ENCODE results near the gene DLGAP4. TPM values are rescaled to one million over a fixed set of nuclear protein-coding genes. Genes with fewer than 3 reads are reported as not detected.
A peak's percentile ranks its signal among the peaks of the same experiment; 100 is the strongest.

The DLGAP4 gene
- total RNA-seq, 1 experiment from 2014 or later: 59.9 TPM

DNA sequence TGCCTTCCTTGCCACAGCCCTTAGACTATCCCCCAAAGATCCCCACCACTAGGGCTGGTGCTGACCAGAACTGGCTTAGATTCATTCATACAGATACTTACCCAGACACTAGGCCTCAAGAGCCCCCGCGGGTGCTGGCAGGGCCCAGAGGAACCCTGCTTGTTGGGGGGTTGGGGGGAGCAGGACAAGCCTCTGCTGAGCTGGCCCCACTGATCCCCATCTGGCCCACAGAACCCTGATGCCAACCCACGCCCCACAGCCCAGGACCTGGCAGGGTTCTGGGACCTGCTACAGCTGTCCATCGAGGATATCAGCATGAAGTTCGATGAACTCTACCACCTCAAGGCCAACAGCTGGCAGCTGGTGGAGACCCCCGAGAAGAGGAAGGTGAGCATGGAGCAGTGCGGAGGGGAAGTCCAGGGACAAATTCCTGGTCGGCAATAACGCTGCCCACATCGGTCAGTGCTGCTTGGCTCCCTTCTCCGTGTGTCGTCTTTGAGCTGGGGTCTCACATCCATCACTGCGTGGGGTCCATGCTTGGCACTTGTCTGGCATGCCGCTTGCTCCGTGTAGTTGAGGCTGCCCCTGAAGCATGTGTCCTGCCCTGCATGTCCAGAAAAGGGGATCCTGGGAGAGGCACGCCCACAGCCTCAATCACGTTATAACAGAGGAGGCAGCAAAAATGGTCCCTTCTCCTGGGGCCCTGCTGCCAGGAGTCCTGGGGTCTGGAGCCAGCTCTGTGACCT is 219.7 kb downstream of the DLGAP4 start:
- no peaks in the 10 kb centered on the region for H3K9me3 ChIP-seq (ENCODE audit: low read depth, low read length, poor library complexity, severe bottlenecking)
- peaks cover 36% of the 10 kb centered on the region for H3K4me1 ChIP-seq (ENCODE audit: insufficient read depth, low read length, poor library complexity, severe bottlenecking)
- no peak for TF ChIP-seq EZH2 (IDR thresholded peaks at IDR 0.05; ENCODE audit: borderline replicate concordance, low read depth, low read length, poor library complexity, severe bottlenecking)
- TF ChIP-seq, protein P1, sequence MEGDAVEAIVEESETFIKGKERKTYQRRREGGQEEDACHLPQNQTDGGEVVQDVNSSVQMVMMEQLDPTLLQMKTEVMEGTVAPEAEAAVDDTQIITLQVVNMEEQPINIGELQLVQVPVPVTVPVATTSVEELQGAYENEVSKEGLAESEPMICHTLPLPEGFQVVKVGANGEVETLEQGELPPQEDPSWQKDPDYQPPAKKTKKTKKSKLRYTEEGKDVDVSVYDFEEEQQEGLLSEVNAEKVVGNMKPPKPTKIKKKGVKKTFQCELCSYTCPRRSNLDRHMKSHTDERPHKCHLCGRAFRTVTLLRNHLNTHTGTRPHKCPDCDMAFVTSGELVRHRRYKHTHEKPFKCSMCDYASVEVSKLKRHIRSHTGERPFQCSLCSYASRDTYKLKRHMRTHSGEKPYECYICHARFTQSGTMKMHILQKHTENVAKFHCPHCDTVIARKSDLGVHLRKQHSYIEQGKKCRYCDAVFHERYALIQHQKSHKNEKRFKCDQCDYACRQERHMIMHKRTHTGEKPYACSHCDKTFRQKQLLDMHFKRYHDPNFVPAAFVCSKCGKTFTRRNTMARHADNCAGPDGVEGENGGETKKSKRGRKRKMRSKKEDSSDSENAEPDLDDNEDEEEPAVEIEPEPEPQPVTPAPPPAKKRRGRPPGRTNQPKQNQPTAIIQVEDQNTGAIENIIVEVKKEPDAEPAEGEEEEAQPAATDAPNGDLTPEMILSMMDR (conservative IDR thresholded peaks at IDR 0.05; ENCODE audit: low read depth, low read length): no peak
- H3K36me3 ChIP-seq (ENCODE audit: insufficient read depth, low read length, poor library complexity, severe bottlenecking): peaks cover 33% of the 10 kb centered on the region
- intact Hi-C loops (cut with micrococcal nuclease; ENCODE audit: unreplicated experiment): no loop called here
- BruUV-seq (replicated peaks): no TSS peak
- H3K27me3 ChIP-seq (replicated peaks; ENCODE audit: insufficient read depth, low read depth, low read length, poor library complexity): no peaks in the 10 kb centered on the region
- H3K4me3 ChIP-seq (ENCODE audit: low read depth, low read length, poor library complexity, severe bottlenecking): no peak overlapping the region
- ChIA-PET POLR2A (ENCODE audit: low non-redundant PET) (no interaction called here), CTCF (no interaction called here)
- peak overlapping the region; percentile 35 for H3K27ac ChIP-seq (ENCODE audit: low read depth, low read length, poor library complexity, severe bottlenecking)
- DNase-seq (ENCODE audit: low spot score): no peak

DNA sequence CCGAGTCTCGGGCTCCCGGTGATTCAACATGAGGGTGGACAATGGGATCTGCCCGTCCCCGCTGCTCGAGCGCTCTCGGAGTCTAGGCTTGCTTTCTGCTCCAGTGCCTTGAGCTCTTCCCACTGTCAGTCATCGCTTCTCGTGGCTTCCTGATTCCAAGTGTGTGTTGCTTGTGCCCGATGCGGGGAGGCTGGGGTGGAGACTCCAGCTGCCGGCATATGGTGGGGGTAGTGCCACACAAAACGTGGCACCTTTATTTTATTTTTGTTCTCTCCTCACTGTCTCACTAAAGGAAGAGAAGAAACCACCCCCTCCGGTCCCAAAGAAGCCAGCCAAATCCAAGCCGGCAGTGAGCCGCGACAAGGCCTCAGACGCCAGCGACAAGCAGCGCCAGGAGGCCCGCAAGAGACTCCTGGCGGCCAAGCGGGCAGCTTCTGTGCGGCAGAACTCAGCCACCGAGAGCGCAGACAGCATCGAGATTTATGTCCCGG is 220.4 kb downstream of the DLGAP4 start:
- peaks cover 29% of the 10 kb centered on the region for H3K4me1 ChIP-seq (ENCODE audit: insufficient read depth, low read length, poor library complexity, severe bottlenecking)
- H3K36me3 ChIP-seq (ENCODE audit: insufficient read depth, low read length, poor library complexity, severe bottlenecking): peaks cover 33% of the 10 kb centered on the region
- DNase-seq (ENCODE audit: low spot score): no peak
- H3K4me3 ChIP-seq (ENCODE audit: low read depth, low read length, poor library complexity, severe bottlenecking): no peak overlapping the region
- intact Hi-C loops (cut with micrococcal nuclease; ENCODE audit: unreplicated experiment): no loop called here
- BruUV-seq (replicated peaks): no TSS peak
- H3K27ac ChIP-seq (ENCODE audit: low read depth, low read length, poor library complexity, severe bottlenecking): peak overlapping the region; percentile 51
- TF ChIP-seq, protein P1 (conservative IDR thresholded peaks at IDR 0.05; ENCODE audit: low read depth, low read length): no peak
- TF ChIP-seq EZH2 (IDR thresholded peaks at IDR 0.05; ENCODE audit: borderline replicate concordance, low read depth, low read length, poor library complexity, severe bottlenecking): no peak
- CTCF ChIA-PET: no interaction called here
- H3K27me3 ChIP-seq (replicated peaks; ENCODE audit: insufficient read depth, low read depth, low read length, poor library complexity): no peaks in the 10 kb centered on the region
- POLR2A ChIA-PET (ENCODE audit: low non-redundant PET): no interaction called here
- no peaks in the 10 kb centered on the region for H3K9me3 ChIP-seq (ENCODE audit: low read depth, low read length, poor library complexity, severe bottlenecking)

DNA sequence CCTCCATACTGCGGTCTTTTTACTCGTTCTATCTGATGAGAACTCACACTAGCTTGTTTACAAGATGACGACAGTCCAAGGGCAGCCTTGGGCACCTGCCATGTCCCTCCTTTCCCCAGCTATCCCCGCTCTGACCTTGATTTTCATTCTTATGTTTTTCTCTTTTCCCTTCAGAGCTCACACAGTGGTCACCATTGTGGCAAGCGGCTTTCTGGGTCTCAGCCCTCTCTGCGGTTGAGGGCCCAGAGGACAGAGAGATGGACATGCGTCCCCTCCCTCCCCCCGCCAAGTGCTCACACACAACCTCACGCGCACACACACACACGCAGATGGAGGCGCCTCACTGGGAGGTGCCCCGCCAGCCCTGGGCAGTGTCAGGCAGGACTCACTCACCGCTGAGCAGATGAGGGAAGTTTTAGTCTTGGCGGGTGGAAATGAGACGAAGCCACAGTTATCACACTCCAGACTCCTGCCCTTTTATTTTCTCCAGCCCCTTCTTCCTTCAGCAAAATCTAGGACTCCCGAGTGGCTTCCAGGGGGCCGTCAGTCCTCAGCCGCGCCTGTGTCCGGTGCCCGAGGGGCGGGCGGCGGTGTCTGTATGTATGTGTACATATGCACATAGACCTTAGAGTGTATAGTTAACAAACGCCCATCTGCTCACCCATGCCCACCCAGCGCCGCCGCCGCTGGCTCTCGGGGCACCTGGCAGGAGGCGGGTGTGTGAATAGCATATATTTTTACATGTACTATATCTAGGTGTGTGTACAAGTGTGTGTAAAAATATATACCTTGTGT is 221.4 kb downstream of the DLGAP4 start:
- Histone ChIP-seq H3K9me3 (ENCODE audit: low read depth, low read length, poor library complexity, severe bottlenecking) (no peaks in the 10 kb centered on the region), H3K27me3 (replicated peaks; ENCODE audit: insufficient read depth, low read depth, low read length, poor library complexity) (no peaks in the 10 kb centered on the region), H3K4me1 (ENCODE audit: insufficient read depth, low read length, poor library complexity, severe bottlenecking) (peaks cover 19% of the 10 kb centered on the region), H3K27ac (ENCODE audit: low read depth, low read length, poor library complexity, severe bottlenecking) (peak overlapping the region; percentile 51), H3K36me3 (ENCODE audit: insufficient read depth, low read length, poor library complexity, severe bottlenecking) (peaks cover 33% of the 10 kb centered on the region), H3K4me3 (ENCODE audit: low read depth, low read length, poor library complexity, severe bottlenecking) (no peak overlapping the region)
- intact Hi-C loops (cut with micrococcal nuclease; ENCODE audit: unreplicated experiment): no loop called here
- TSS peak; percentile 62 for BruUV-seq (replicated peaks)
- TF ChIP-seq, protein P1 (conservative IDR thresholded peaks at IDR 0.05; ENCODE audit: low read depth, low read length): no peak
- TF ChIP-seq EZH2 (IDR thresholded peaks at IDR 0.05; ENCODE audit: borderline replicate concordance, low read depth, low read length, poor library complexity, severe bottlenecking): no peak
- ChIA-PET POLR2A (ENCODE audit: low non-redundant PET) (no interaction called here), CTCF (no interaction called here)
- DNase-seq (ENCODE audit: low spot score): no peak

All from A673 (cell line).